Activated gamma-delta T cell treated with Interleukin-2 at 50 U/mL for 16 hours (primary cell): ENCODE measurements around the gene ROBO2.

Source experiments
- DNase-seq: peaks from one replicate; pipeline ENCODE4 v3.0.0-alpha.2; 2020

ROBO2 gene

GRCh38 chr3:77052051-77052501 lies 12.2 kb downstream of the ROBO2 start:
- DNase-seq: no peak

- no peak for DNase-seq
Measured at GRCh38 chr3:77052733-77053670, 13.1 kb downstream of the ROBO2 start.

- no peak for DNase-seq
Measured at GRCh38 chr3:77053795-77054194, 13.9 kb downstream of the ROBO2 start.

GRCh38 chr3:77055841-77056341 lies 16.0 kb downstream of the ROBO2 start:
- DNase-seq: no peak

GRCh38 chr3:77059354-77059753 lies 19.5 kb downstream of the ROBO2 start:
- DNase-seq: no peak

- DNase-seq: no peak
Measured at GRCh38 chr3:77063423-77063822, 23.5 kb downstream of the ROBO2 start.

- no peak for DNase-seq
Measured at GRCh38 chr3:77065750-77066149, 25.9 kb downstream of the ROBO2 start.

- DNase-seq: no peak
Measured at GRCh38 chr3:77066829-77067228, 26.9 kb downstream of the ROBO2 start.

- no peak for DNase-seq
Measured at GRCh38 chr3:77068808-77069207, 28.9 kb downstream of the ROBO2 start.

GRCh38 chr3:77071364-77071763 lies 31.5 kb downstream of the ROBO2 start:
- no peak for DNase-seq

- no peak for DNase-seq
Measured at GRCh38 chr3:77071809-77072208, 31.9 kb downstream of the ROBO2 start.

- no peak for DNase-seq
Measured at GRCh38 chr3:77072232-77072631, 32.3 kb downstream of the ROBO2 start.

GRCh38 chr3:77078279-77078678 lies 38.4 kb downstream of the ROBO2 start:
- DNase-seq: no peak

- no peak for DNase-seq
Measured at GRCh38 chr3:77079988-77080610, 40.2 kb downstream of the ROBO2 start.

GRCh38 chr3:77081240-77081661 lies 41.4 kb downstream of the ROBO2 start:
- no peak for DNase-seq

- DNase-seq: no peak
Measured at GRCh38 chr3:77084511-77084910, 44.6 kb downstream of the ROBO2 start.

- DNase-seq: no peak
Measured at GRCh38 chr3:77086408-77086807, 46.5 kb downstream of the ROBO2 start.

GRCh38 chr3:77091809-77092208 lies 51.9 kb downstream of the ROBO2 start:
- DNase-seq: no peak

GRCh38 chr3:77093101-77093500 lies 53.2 kb downstream of the ROBO2 start:
- no peak for DNase-seq

GRCh38 chr3:77096145-77096544 lies 56.2 kb downstream of the ROBO2 start:
- DNase-seq: no peak

GRCh38 chr3:77096966-77097890 lies 57.3 kb downstream of the ROBO2 start:
- DNase-seq: no peak

- no peak for DNase-seq
Measured at GRCh38 chr3:77102951-77103769, 63.3 kb downstream of the ROBO2 start.
